ENCODE measurements around the gene CSTPP1. TPM values are rescaled to one million over a fixed set of nuclear protein-coding genes. Genes with fewer than 3 reads are reported as not detected.
A peak's percentile ranks its signal among the peaks of the same experiment; 100 is the strongest.

CSTPP1 gene
- total and polyA plus RNA-seq, 2 of the 8 experiments (the other 6 are each of a cell fraction or from before 2014, with no cell fraction given): 24.2 to 28.7 TPM

DNA sequence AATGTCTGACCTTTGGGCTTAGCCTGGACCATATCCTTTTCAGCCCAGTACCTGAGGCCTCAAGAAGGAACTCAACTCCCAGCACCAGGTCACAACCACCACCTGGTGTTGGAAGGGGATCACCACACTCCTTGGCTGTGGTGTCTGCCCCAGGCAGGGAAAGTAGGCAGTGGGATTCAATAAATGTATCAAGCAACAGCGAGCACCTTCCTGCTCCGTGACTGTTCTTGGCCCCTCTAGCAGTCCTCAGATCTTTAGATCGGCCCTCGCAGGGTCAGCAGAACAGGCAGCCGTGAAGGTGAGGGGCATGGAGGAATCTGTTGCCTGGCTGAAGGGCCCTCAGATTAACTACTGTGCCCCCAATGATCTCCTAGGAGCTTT, 224.2 kb downstream of the CSTPP1 start:
- Histone ChIP-seq H2BK5ac (ENCODE audit: low read depth, low read length) (no peak overlapping the region), H3K9me3 (ENCODE audit: insufficient read depth in 2 of 2, low read depth in 1 of 2, low read length in 1 of 2) (no peaks in the 10 kb centered on the region), H3K4me3 (ENCODE audit: extremely low read depth in 1 of 4, insufficient read depth in 2 of 4, low read depth in 3 of 4, low read length in 4 of 4) (no peak overlapping the region), H2BK12ac (ENCODE audit: low read depth, low read length) (no peak overlapping the region), H3K79me1 (ENCODE audit: low read depth, low read length) (no peaks in the 10 kb centered on the region), H2BK15ac (ENCODE audit: low read length) (no peak overlapping the region), H3K56ac (replicated peaks; ENCODE audit: insufficient read length, low read depth, low read length) (no peak overlapping the region), H3K36me3 (ENCODE audit: control insufficient read depth in 2 of 4, insufficient read depth in 4 of 4, low read length in 3 of 4) (peaks cover 4 to 12% (median 11%) of the 10 kb centered on the region in 4 experiments; a peak in 5 of 8 replicates), H2AFZ (ENCODE audit: low read length) (no peak overlapping the region), H4K91ac (replicated peaks; ENCODE audit: insufficient read length, low read length) (no peak overlapping the region), H3K4me1 (replicated peaks in 1 of 4; ENCODE audit: control insufficient read depth in 3 of 4, insufficient read depth in 4 of 4, low read length in 3 of 4) (no peaks in the 10 kb centered on the region), H3K9ac (replicated peaks in 1 of 4; ENCODE audit: extremely low read depth in 1 of 4, low read depth in 3 of 4, low read length in 3 of 4) (no peak overlapping the region), H3K27ac (ENCODE audit: low read depth, low read length) (0 out of 2 replicates have a peak overlapping the region, but pooled peaks have one; percentile 2), H3K4ac (replicated peaks; ENCODE audit: insufficient read length, low read depth, low read length) (no peak overlapping the region), H2BK120ac (replicated peaks; ENCODE audit: low read depth, low read length) (no peak overlapping the region), H3K4me2 (ENCODE audit: insufficient read depth in 1 of 2, low read depth in 2 of 2, low read length in 2 of 2) (no peak overlapping the region), H4K8ac (ENCODE audit: extremely low read depth, insufficient read depth, low read length) (no peak overlapping the region), H4K20me1 (replicated peaks in 1 of 2; ENCODE audit: control insufficient read depth in 1 of 2, insufficient read depth in 2 of 2, low read length in 2 of 2) (peaks cover 0 to 2% of the 10 kb centered on the region in 2 experiments), H3K18ac (ENCODE audit: extremely low read depth, low read length) (no peak overlapping the region), H3K23me2 (ENCODE audit: low read depth, low read length) (no peaks in the 10 kb centered on the region), H4K5ac (ENCODE audit: insufficient read length, low read depth, low read length) (no peak overlapping the region), H3K79me2 (ENCODE audit: control insufficient read depth in 1 of 2, insufficient read depth in 2 of 2, low read length in 2 of 2) (no peaks in the 10 kb centered on the region), H3K14ac (ENCODE audit: insufficient read length) (no peak overlapping the region), H3K27me3 (replicated peaks in 1 of 4; ENCODE audit: control insufficient read depth in 3 of 4, extremely low read depth in 1 of 4, insufficient read depth in 3 of 4, low read length in 3 of 4) (no peaks in the 10 kb centered on the region), H2BK20ac (ENCODE audit: low read length) (no peak overlapping the region), H3K23ac (ENCODE audit: insufficient read length) (no peak overlapping the region), H2AK5ac (ENCODE audit: low read depth, low read length) (0 out of 2 replicates have a peak overlapping the region, but pooled peaks have one; percentile 65)
- TF ChIP-seq ASH2L (IDR thresholded peaks at IDR 0.05; ENCODE audit: low read length): no peak
- TF ChIP-seq POLR2A (IDR thresholded peaks at IDR 0.05; ENCODE audit: control extremely low read depth in 1 of 2, low read depth in 2 of 2, low read length in 2 of 2): peak in 1 of 2 experiments; percentile 30; a peak in 1 of 3 replicates
- TF ChIP-seq, protein P1, sequence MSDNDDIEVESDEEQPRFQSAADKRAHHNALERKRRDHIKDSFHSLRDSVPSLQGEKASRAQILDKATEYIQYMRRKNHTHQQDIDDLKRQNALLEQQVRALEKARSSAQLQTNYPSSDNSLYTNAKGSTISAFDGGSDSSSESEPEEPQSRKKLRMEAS (IDR thresholded peaks at IDR 0.05): no peak
- TF ChIP-seq, protein P2, sequence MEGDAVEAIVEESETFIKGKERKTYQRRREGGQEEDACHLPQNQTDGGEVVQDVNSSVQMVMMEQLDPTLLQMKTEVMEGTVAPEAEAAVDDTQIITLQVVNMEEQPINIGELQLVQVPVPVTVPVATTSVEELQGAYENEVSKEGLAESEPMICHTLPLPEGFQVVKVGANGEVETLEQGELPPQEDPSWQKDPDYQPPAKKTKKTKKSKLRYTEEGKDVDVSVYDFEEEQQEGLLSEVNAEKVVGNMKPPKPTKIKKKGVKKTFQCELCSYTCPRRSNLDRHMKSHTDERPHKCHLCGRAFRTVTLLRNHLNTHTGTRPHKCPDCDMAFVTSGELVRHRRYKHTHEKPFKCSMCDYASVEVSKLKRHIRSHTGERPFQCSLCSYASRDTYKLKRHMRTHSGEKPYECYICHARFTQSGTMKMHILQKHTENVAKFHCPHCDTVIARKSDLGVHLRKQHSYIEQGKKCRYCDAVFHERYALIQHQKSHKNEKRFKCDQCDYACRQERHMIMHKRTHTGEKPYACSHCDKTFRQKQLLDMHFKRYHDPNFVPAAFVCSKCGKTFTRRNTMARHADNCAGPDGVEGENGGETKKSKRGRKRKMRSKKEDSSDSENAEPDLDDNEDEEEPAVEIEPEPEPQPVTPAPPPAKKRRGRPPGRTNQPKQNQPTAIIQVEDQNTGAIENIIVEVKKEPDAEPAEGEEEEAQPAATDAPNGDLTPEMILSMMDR (IDR thresholded peaks at IDR 0.05; ENCODE audit: control extremely low read depth in 1 of 3, insufficient read depth in 1 of 3, low read depth in 1 of 3, low read length in 3 of 3): peak in 1 of 3 experiments; percentile 22; a peak in 1 of 4 replicates
- TF ChIP-seq CBX8 (IDR thresholded peaks at IDR 0.05; ENCODE audit: borderline replicate concordance, low read depth, low read length): no peak
- no peak for TF ChIP-seq CBX5 (IDR thresholded peaks at IDR 0.05; ENCODE audit: low read depth, low read length)
- no peak for TF ChIP-seq SIRT6 (IDR thresholded peaks at IDR 0.05; ENCODE audit: low read length)
- 0 out of 2 replicates have a peak, but pooled peaks have one; percentile 16 for TF ChIP-seq POLR2AphosphoS5 (IDR thresholded peaks at IDR 0.05; ENCODE audit: low read depth, low read length)
- DNase-seq (ENCODE audit: low read depth in 1 of 2, low spot score in 2 of 2) (no peak), FAIRE-seq (no peak)
- POLR2A ChIA-PET (ENCODE audit: partially characterized antibody): interaction anchor here (0.9 to 2.9 kb wide), 5 partner anchors 8 to 244 kb away, joined by 3 to 17 read pairs (median 4); partner anchors contain the start of gene ARFGAP2
- WGBS, 2 experiments (ENCODE audit: extremely low coverage in 1 of 2, insufficient coverage in 1 of 2, insufficient read length in 1 of 2, insufficient replicate concordance in 2 of 2, low coverage in 1 of 2, low lambda C conversion rate in 2 of 2, missing lambda C conversion rate in 1 of 2): 83% methylated on average over 5 of the region's 5 CpGs; no CpG with 5 or more reads in 1 of the 2 experiments
- CTCF ChIA-PET (ENCODE audit: partially characterized antibody): interaction anchor here (0.6 to 4.2 kb wide), 18 partner anchors 11 to 437 kb away, joined by 3 to 32 read pairs (median 4); no protein-coding TSS in a partner anchor
